ENCODE measurements around the gene CACNA1A.

DNA sequence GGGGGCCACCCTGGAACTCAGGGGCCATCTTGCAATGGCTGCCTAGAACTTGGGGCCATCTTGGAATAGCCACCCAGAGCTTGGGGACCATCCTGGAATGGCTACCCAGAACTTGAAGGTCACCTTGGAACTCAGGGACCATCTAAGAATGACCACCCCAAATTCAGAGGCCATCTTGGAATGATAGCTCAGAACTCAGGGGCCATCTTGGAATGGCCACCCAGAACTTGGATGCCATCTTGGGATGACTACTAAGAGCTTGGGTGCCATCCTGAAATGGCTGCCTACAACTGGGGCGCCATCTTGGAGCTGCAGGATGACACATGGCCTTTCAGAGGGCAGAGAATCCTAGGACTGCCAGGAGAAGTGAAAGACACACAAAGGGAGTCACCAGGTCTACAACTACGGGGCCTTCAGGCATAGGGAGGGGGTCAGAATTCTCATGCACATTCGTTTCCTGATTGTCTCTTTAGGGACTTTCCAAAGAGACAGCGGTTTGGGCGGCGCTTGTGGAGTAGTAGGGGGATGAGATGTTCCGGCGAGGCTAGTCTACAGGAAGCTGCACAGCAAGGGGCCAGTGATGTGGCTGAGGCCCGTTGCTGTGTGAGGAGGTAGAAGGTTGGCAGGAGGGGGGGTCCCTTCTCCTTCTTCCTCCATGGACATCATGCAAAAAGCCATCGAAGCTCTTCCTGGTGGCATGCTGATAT, 231.1 kb downstream of the CACNA1A start:
- TF ChIP-seq, protein P1, sequence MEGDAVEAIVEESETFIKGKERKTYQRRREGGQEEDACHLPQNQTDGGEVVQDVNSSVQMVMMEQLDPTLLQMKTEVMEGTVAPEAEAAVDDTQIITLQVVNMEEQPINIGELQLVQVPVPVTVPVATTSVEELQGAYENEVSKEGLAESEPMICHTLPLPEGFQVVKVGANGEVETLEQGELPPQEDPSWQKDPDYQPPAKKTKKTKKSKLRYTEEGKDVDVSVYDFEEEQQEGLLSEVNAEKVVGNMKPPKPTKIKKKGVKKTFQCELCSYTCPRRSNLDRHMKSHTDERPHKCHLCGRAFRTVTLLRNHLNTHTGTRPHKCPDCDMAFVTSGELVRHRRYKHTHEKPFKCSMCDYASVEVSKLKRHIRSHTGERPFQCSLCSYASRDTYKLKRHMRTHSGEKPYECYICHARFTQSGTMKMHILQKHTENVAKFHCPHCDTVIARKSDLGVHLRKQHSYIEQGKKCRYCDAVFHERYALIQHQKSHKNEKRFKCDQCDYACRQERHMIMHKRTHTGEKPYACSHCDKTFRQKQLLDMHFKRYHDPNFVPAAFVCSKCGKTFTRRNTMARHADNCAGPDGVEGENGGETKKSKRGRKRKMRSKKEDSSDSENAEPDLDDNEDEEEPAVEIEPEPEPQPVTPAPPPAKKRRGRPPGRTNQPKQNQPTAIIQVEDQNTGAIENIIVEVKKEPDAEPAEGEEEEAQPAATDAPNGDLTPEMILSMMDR (conservative IDR thresholded peaks at IDR 0.05), result no peak
- no peak for TF ChIP-seq ZFX (IDR thresholded peaks at IDR 0.05)

All from C4-2B (cell line).